Skeletal muscle tissue (tissue), 4 donors: ENCODE data around the gene AGT. TPM values are rescaled to one million over a fixed set of nuclear protein-coding genes. Genes with fewer than 3 reads are reported as not detected.
"Not testable (repeated sequence)": the region's sequence is repeated elsewhere in the genome, so short reads cannot be mapped to it uniquely, and the experiment has no call there.

Experiments used
- H3K27ac ChIP-seq: one replicate; pipeline ENCODE4 v1.7.0; 2013; ENCODE audit warnings: mild to moderate bottlenecking, low read depth, low read length, inconsistent platforms
- H3K27me3 ChIP-seq, 3 donors: one replicate each; pipeline ENCODE4 v1.7.0; 2013; ENCODE audit warnings: low read length in 3 of 3; ENCODE audit not compliant: control insufficient read depth in 3 of 3, insufficient read depth in 3 of 3
- H3K36me3 ChIP-seq, 3 donors: one replicate each; pipeline ENCODE4 v1.7.0; 2013; ENCODE audit warnings: low read length in 3 of 3; ENCODE audit not compliant: control insufficient read depth in 3 of 3, insufficient read depth in 3 of 3
- H3K4me1 ChIP-seq, 3 donors: one replicate each; pipeline ENCODE4 v1.7.0; 2013; ENCODE audit warnings: low read length in 3 of 3, mild to moderate bottlenecking in 3 of 3; ENCODE audit not compliant: control insufficient read depth in 3 of 3, insufficient read depth in 3 of 3
- H3K4me3 ChIP-seq, 3 donors: one replicate each; pipeline ENCODE4 v1.7.0; 2013; ENCODE audit warnings: low read length in 3 of 3
- H3K9ac ChIP-seq, 3 donors: one replicate each; pipeline ENCODE4 v1.7.0; 2013; ENCODE audit warnings: low read length in 3 of 3, mild to moderate bottlenecking in 3 of 3, moderate library complexity in 2 of 3, low read depth in 1 of 3
- H3K9me3 ChIP-seq, 3 donors: one replicate each; pipeline ENCODE4 v1.7.0; 2013; ENCODE audit warnings: low read length in 3 of 3; ENCODE audit not compliant: control insufficient read depth in 3 of 3
- total RNA-seq: library from RNA; depleted of rRNA; stranded (reverse); fragments of >200 nt; gene quantifications from one replicate; pipeline ENCODE4 v1.2.3, GENCODE V29; 2014
- donor health status: Osteomylitis.

Gene AGT
- total RNA-seq, 1 donor from 2014 or later = 10.4 TPM

DNA sequence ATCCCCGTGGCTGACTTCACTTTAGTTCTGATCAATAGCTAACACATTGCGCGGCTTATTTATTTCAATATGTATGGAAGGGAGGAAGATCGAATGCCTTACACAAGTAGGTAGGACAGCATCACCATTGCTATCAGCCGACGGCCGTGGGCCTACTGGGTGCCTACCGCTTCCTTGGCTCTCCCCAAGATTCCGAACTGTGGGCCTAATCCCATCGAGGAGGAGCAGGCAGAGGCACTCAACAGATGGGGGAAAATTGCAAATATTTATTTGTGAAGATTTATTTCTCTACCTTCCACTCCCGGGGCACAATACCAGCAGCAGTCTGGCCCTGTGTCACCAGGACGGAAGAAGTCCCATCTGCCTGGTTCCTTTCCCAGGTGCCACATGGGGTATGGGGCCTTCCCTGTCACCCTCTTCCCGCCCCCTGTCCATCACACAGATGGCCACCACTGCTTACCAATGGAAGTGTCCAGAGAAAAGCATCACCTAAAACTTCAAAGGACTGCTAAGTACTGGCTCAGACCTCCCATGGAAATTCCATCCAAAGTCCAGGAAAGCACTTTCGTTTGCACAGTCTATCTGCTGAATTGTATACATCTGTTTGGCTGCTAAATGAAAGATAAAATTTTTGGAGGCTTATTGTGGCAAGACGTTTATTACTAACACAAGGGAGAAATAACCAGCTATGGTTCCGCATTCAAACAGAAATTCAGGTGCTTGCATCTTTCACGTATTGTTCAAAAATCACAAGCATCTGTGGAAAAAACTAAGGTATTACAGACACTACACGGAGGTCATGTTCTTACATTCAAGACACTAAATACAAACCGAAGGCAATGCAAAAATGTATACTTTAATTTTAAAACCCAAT lies 11.8 kb downstream of the AGT start:
- Histone ChIP-seq H3K27ac (no peak overlapping the region), H3K36me3 (peaks cover 19 to 38% (median 21%) of the 10 kb centered on the region in 3 donors), H3K9ac (no peak overlapping the region), H3K27me3 (no peaks in the 10 kb centered on the region), H3K9me3 (no peaks in the 10 kb centered on the region), H3K4me1 (peaks cover 0 to 5% (median 4%) of the 10 kb centered on the region in 3 donors), H3K4me3 (no peak overlapping the region)

DNA sequence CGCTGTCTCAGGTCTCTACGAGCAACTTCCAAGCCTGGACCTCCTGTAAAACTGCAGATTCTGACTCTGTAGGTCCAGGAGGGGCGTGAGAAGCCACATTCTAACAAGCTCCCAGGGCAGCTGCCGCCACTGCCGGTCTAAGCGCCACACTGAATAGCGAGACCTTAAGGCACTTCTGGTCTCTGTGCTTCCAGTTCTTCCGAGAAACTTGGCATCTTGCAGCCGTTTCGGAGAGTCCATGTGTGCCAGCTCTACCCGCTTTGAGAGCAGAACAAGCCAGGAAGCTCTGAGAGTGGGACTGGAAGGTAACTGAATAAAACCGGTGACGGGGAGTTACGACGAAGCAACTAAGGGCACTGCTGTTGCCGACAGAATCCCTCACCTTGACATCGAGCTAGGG lies 12.5 kb downstream of the AGT start:
- peaks cover 18 to 34% (median 21%) of the 10 kb centered on the region in 3 donors for H3K36me3 ChIP-seq
- H3K27ac ChIP-seq = no peak overlapping the region
- no peaks in the 10 kb centered on the region for H3K9me3 ChIP-seq
- H3K27me3 ChIP-seq = no peaks in the 10 kb centered on the region
- no peak overlapping the region for H3K4me3 ChIP-seq
- no peak overlapping the region for H3K9ac ChIP-seq
- peaks cover 4 to 9% (median 8%) of the 10 kb centered on the region in 3 donors for H3K4me1 ChIP-seq

DNA sequence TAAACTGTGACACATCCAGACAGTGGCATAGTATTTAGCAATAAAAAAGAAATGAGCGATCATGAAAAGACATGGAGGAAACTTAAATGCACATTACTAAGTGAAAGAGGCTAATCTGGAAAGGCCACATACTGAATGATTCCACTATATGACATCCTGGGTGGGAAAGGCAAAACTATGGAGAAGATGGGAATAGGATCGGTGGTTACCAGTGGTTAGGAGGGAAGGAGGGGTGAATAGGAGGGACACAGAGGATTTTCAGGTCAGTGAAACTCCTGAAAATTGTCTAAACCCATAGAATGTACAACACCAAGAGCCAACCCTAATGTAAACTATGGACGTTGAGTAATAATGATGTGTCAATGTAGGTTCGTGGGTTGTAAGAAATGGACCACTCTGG lies 13.8 kb downstream of the AGT start:
- no peaks in the 10 kb centered on the region for H3K9me3 ChIP-seq
- no peak overlapping the region for H3K4me3 ChIP-seq
- no peaks in the 10 kb centered on the region for H3K27me3 ChIP-seq
- H3K4me1 ChIP-seq = peaks cover 5 to 12% (median 11%) of the 10 kb centered on the region in 3 donors
- no peak overlapping the region for H3K27ac ChIP-seq
- H3K36me3 ChIP-seq = peaks cover 17 to 25% (median 18%) of the 10 kb centered on the region in 3 donors
- no peak overlapping the region for H3K9ac ChIP-seq

DNA sequence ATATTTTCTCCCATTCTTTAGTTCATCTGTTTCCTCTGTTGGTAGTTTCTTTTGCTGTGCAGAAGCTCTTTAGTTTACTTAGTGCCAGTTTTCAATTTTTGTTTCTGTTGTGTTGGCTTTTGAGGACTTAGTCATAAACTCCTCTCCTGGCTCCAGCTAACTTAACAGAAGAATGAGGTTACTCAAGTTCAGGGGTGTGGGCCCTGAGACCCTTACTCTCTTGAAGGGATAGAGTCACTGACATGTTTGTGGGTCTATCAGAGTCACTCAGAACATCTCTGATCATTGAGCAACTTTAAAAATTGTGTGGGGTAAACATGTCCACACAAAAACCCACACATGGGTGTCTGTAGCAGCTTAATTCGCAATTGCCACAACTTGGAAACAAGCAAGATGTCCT lies 14.2 kb downstream of the AGT start:
- no peaks in the 10 kb centered on the region for H3K27me3 ChIP-seq
- H3K9ac ChIP-seq = no peak overlapping the region
- H3K9me3 ChIP-seq = no peaks in the 10 kb centered on the region
- no peak overlapping the region for H3K27ac ChIP-seq
- H3K36me3 ChIP-seq = peaks cover 15 to 22% (median 18%) of the 10 kb centered on the region in 3 donors
- peaks cover 5 to 12% (median 11%) of the 10 kb centered on the region in 3 donors for H3K4me1 ChIP-seq
- no peak overlapping the region for H3K4me3 ChIP-seq

DNA sequence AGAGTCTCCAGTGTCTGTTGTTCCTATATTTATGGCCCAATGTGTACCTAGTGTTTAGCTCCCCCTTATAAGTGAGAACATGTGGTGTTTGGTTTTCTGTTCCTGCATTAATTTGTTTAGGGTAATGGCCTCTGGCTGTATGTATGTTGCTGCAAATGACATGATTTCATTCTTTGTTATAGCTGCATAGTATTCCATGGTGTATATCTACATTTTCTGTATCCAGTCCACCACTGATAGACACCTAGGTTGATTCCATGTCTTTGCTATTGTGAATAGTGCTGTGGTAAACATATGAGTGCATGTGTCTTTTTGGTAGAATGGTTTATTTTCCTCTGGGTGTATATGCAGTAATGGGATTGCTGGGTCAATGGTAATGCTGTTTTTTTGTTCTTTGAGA lies 15.0 kb downstream of the AGT start:
- Histone ChIP-seq H3K4me1 (peaks cover 5 to 12% (median 11%) of the 10 kb centered on the region in 3 donors), H3K36me3 (peaks cover 17 to 19% (median 18%) of the 10 kb centered on the region in 3 donors)
- not testable (repeated sequence) for H3K9ac ChIP-seq, H3K4me3 ChIP-seq, H3K9me3 ChIP-seq, H3K27me3 ChIP-seq, H3K27ac ChIP-seq

DNA sequence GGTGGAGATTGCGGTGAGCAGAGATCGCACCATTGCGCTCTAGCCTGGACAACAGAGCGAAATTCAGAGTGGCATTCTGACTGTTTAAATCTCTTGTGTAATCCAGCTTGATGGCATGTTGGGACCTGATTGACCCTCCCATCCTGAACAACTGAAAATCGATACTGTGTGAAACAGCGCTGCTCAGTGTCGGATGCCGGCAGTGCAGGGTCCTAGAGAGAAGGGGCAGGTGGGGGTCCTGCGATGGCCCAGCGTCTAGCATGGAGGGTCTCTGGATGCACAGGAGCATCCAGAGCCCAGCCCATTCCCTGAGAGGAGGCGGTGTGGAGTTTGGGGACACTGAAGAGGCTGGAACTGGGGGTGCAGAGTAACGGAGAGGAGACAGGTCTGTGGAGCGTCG lies 15.8 kb downstream of the AGT start:
- Histone ChIP-seq H3K4me1 (peaks cover 5 to 12% (median 11%) of the 10 kb centered on the region in 3 donors), H3K9me3 (no peaks in the 10 kb centered on the region), H3K36me3 (peaks cover 13 to 19% (median 18%) of the 10 kb centered on the region in 3 donors), H3K27me3 (no peaks in the 10 kb centered on the region), H3K27ac (no peak overlapping the region), H3K4me3 (no peak overlapping the region), H3K9ac (no peak overlapping the region)

DNA sequence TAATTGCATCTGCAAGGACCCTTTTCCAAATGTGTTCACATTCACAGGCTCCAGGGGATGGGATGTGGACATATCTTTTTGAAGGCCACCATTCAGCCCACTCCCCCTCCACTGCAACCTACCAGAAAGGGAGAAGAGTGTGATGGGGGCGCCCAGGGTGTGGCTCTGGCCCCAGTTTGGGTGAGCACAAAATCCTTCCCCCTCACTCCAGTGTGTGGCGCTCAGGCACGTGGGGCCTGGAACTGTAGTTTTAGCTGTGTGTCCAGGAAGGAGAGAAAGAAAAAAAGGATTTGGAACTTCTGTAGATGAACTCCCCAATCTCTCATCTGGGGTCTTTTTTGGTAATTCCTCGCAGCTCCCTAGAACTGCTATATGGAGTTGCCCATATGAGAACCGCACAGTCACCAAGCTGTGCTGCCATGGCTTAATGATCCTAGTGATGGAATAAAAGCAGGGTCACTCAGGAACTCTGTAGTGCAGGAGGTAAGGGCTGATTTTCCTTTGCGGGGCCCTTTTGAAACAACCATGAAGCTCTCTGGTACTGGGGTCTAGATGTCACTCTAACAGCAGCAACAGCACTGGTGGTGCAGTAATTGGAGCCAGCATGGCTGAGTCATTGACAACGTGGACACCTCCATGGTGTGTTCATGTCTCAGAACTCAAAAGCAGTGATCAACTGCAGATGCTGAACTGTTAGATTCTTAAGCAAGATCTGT lies 17.0 kb downstream of the AGT start:
- Histone ChIP-seq H3K9me3 (no peaks in the 10 kb centered on the region), H3K4me3 (no peak overlapping the region), H3K27ac (no peak overlapping the region), H3K36me3 (peaks cover 13 to 24% (median 21%) of the 10 kb centered on the region in 3 donors), H3K4me1 (peaks cover 5 to 12% (median 11%) of the 10 kb centered on the region in 3 donors), H3K9ac (peak overlapping the region in 1 of 3 donors; percentile 45), H3K27me3 (no peaks in the 10 kb centered on the region)

DNA sequence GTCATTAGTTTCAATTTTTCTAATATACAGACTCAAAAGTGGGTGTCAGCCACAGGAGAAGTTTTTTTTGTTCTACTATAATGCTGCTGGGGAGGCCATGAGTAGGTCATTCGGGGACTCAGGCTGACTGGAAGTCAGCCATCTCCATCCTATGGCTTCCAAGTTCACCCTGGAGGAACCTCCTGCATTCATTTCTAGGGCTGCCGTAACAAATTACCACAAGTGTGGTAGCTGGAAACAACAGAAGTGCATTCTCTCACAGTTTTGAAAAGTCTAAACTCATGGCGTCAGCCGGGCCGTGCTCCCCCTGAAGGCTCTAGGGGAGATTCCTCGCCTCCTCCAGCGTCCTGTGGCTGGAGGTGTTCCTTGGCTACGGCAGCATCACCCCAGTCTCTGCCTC lies 17.7 kb downstream of the AGT start:
- peaks cover 5 to 12% (median 11%) of the 10 kb centered on the region in 3 donors for H3K4me1 ChIP-seq
- peaks cover 16 to 25% (median 25%) of the 10 kb centered on the region in 3 donors for H3K36me3 ChIP-seq
- no peak overlapping the region for H3K9ac ChIP-seq
- H3K27ac ChIP-seq = no peak overlapping the region
- no peak overlapping the region for H3K4me3 ChIP-seq
- H3K27me3 ChIP-seq = no peaks in the 10 kb centered on the region
- no peaks in the 10 kb centered on the region for H3K9me3 ChIP-seq

DNA sequence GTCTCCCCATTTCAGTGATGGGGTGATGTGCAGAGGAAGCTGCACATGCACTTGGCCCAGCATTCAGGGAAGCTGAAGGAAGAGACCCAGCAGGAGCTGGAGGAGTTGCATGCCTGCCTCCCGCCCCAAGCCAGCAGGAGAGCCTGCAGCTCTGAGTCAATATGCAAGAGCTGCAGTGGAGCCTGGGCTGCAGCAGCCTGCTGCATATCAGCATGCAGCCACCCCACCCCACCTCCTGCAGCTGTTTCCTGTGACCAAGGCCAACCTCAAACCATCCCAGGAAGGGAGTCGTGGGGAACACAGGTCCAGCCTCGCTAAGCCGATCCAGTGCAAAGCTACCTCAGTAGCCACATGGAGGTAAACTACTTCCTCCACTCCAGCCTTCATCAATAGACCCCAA lies 18.9 kb downstream of the AGT start:
- H3K9me3 ChIP-seq = no peaks in the 10 kb centered on the region
- H3K4me3 ChIP-seq = no peak overlapping the region
- H3K9ac ChIP-seq = no peak overlapping the region
- peaks cover 5 to 12% (median 11%) of the 10 kb centered on the region in 3 donors for H3K4me1 ChIP-seq
- no peaks in the 10 kb centered on the region for H3K27me3 ChIP-seq
- H3K36me3 ChIP-seq = peaks cover 21 to 36% (median 29%) of the 10 kb centered on the region in 3 donors
- no peak overlapping the region for H3K27ac ChIP-seq

DNA sequence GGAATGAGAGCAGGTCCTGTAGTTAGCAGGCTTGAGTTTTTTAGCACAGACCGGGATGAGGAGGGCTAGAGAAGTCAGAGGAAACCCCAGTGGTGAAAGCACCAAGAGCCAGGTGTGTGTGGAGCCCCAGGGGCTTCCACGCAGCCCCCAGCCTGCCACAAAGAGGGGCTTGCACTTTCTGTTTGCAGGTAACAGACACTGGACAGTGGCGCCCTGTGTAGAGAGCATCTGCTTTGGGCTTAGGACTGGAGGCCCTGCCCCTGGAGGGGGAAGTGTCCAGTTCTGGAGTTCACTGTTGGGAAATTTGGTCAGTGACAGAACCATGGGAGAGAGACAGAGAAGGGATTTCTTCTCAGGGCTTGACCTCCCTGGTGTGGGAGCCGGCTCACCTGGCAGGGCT lies 19.5 kb downstream of the AGT start:
- H3K27ac ChIP-seq = no peak overlapping the region
- no peaks in the 10 kb centered on the region for H3K27me3 ChIP-seq
- peaks cover 25 to 41% (median 33%) of the 10 kb centered on the region in 3 donors for H3K36me3 ChIP-seq
- no peak overlapping the region for H3K4me3 ChIP-seq
- H3K9me3 ChIP-seq = no peaks in the 10 kb centered on the region
- peaks cover 5 to 12% (median 11%) of the 10 kb centered on the region in 3 donors for H3K4me1 ChIP-seq
- no peak overlapping the region for H3K9ac ChIP-seq
